ENCODE measurements around the gene ZNF423. TPM values are rescaled to one million over a fixed set of nuclear protein-coding genes. Genes with fewer than 3 reads are reported as not detected.

The ZNF423 gene
- total and polyA plus RNA-seq, 2 experiments from 2014 or later, result 12.3 to 22.2 TPM

DNA sequence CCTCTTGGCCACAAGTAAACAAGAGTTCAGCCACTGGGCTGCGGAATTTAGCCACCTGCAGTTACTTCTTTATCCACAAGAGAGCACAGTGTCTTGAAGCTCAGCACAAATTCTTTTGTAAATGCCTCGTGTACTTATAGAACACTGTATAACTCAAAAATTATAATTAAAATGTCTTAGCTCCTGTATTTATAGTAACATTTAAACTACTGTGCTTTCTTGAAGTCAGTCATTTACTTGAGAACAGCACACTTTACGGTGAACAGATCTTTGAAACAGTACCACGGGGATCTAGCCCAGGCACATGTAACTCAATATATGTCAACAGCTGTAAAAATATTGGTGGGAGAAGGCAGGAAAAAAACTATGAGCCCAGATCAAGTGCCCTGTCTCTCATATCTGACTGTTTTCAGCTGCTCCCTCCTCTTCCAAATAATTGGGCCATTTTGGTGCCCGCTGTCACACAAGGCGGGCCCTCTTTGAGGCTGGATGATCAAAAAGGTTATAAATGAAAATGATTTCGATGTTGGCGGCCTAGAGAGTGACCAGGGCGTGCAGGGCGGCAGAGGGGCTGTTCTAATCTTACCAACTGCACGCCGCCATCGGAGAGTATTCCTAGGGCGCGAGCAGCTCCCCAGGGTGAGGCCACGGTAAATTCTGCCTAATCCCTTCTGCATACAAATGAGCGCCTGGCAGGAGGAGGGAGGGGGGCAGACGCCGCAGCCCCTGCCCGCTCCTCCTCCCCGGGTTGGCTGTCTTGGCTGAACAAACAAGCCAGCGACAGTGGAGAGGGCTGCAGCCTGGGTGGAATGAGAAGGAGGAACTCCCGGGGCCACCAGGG lies 299.1 kb downstream of the ZNF423 start:
- H3K27me3 ChIP-seq, result no peaks in the 10 kb centered on the region
- H3K36me3 ChIP-seq, result no peaks in the 10 kb centered on the region
- H3K4me3 ChIP-seq, result no peak overlapping the region
- no peak overlapping the region for H3K27ac ChIP-seq
- DNase-seq (ENCODE audit: low read depth in 1 of 2, low spot score in 1 of 2), result peak; percentile 65 to 76
- no peaks in the 10 kb centered on the region for H3K9me3 ChIP-seq (ENCODE audit: low read depth)
- H3K4me1 ChIP-seq (ENCODE audit: low read depth), result peaks cover 26% of the 10 kb centered on the region
- peak; percentile 69 for TF ChIP-seq CTCF (IDR thresholded peaks at IDR 0.05; ENCODE audit: low read depth, low read length)

- Histone ChIP-seq H3K4me1 (ENCODE audit: low read depth) (peaks cover 26% of the 10 kb centered on the region), H3K27me3 (no peaks in the 10 kb centered on the region), H3K27ac (no peak overlapping the region), H3K4me3 (no peak overlapping the region), H3K36me3 (no peaks in the 10 kb centered on the region), H3K9me3 (ENCODE audit: low read depth) (no peaks in the 10 kb centered on the region)
- no peak for DNase-seq (ENCODE audit: low read depth in 1 of 2, low spot score in 1 of 2)
- no peak for TF ChIP-seq CTCF (IDR thresholded peaks at IDR 0.05; ENCODE audit: low read depth, low read length)
Measured at GRCh38 chr16:49556249-49556605, 299.7 kb downstream of the ZNF423 start.

DNA sequence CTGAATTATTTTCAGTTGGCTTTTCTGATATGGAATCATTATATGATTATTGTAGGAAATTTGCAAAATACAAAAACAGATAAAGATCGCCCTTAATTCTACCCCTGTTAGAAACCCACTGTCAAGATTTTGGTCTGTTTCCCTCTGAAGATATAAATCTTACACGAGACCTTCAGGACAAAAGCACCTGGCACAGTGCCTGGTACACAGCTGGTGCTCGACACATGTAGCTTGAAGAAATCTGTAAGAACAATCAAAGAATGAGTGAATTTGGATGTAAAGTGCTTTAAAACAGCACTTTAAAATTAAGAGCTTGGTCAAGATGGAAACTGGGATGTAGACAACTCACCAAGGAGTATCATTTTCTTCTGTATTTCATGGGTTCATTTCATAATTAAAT lies 301.2 kb downstream of the ZNF423 start:
- Histone ChIP-seq H3K4me3 (no peak overlapping the region), H3K4me1 (ENCODE audit: low read depth) (peaks cover 20% of the 10 kb centered on the region), H3K36me3 (no peaks in the 10 kb centered on the region)

GRCh38 chr16:49552313-49552928 lies 303.5 kb downstream of the ZNF423 start:
- TF ChIP-seq CTCF (IDR thresholded peaks at IDR 0.05; ENCODE audit: low read depth, low read length), result no peak
- Histone ChIP-seq H3K4me1 (ENCODE audit: low read depth) (peaks cover 14% of the 10 kb centered on the region), H3K27ac (no peak overlapping the region), H3K36me3 (no peaks in the 10 kb centered on the region), H3K9me3 (ENCODE audit: low read depth) (no peaks in the 10 kb centered on the region), H3K27me3 (no peaks in the 10 kb centered on the region), H3K4me3 (no peak overlapping the region)
- no peak for DNase-seq (ENCODE audit: low read depth in 1 of 2, low spot score in 1 of 2)

More for the DNA sequence above, 301.2 kb downstream of the ZNF423 start:
- no peaks in the 10 kb centered on the region for H3K27me3 ChIP-seq
- H3K27ac ChIP-seq, result no peak overlapping the region
- no peaks in the 10 kb centered on the region for H3K9me3 ChIP-seq (ENCODE audit: low read depth)
- TF ChIP-seq CTCF (IDR thresholded peaks at IDR 0.05; ENCODE audit: low read depth, low read length), result no peak
- DNase-seq (ENCODE audit: low read depth in 1 of 2, low spot score in 1 of 2), result no peak

DNA sequence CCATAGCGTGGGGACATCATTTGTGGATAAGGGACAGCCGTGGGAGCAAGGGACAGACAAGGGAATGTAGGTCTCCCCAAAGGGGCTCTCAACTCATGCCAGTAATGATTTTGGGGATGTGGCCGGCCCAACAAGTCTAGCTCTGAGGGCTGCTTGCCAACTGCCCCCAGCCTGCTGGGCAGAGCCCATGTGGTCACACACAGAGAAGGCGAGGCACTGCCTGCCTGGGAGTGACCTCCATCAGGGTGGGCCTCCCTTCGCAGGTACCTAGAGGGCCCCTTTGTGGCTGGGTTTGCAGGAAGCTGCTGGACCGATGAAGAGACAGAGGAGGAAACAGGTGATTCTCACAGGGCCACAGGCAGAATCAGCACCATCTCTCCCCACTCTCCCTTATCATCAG lies 305.2 kb downstream of the ZNF423 start:
- no peak for DNase-seq (ENCODE audit: low read depth in 1 of 2, low spot score in 1 of 2)
- Histone ChIP-seq H3K27ac (no peak overlapping the region), H3K4me3 (no peak overlapping the region), H3K36me3 (no peaks in the 10 kb centered on the region), H3K4me1 (ENCODE audit: low read depth) (peaks cover 8% of the 10 kb centered on the region), H3K27me3 (no peaks in the 10 kb centered on the region), H3K9me3 (ENCODE audit: low read depth) (no peaks in the 10 kb centered on the region)
- TF ChIP-seq CTCF (IDR thresholded peaks at IDR 0.05; ENCODE audit: low read depth, low read length), result no peak
